Smooth muscle cell (in vitro differentiated cells): ENCODE measurements around the gene SLC22A9. TPM values are rescaled to one million over a fixed set of nuclear protein-coding genes. Genes with fewer than 3 reads are reported as not detected.
A peak's percentile ranks its signal among the peaks of the same experiment; 100 is the strongest.

ENCODE experiments used
- DNase-seq: peaks from one replicate; lab custom pipeline; 2025; ENCODE audit not compliant: unreplicated experiment; lab: John Stamatoyannopoulos, UW
- H2AFZ ChIP-seq: fragments of 200-600 bp; sonication (generic); 2 replicates; pipeline ENCODE4 v1.6.0; 2016; ENCODE audit warnings: antibody characterized with exemption, low read depth, mild to moderate bottlenecking
- H3F3A ChIP-seq: fragments of 200-600 bp; sonication (generic); 2 replicates; pipeline ENCODE4 v1.6.0; 2017; ENCODE audit warnings: antibody characterized with exemption, low read depth
- H3K27ac ChIP-seq: fragments of 200-600 bp; sonication (generic); 2 replicates; pipeline ENCODE4 v1.5.1; 2016; ENCODE audit warnings: low read depth, mild to moderate bottlenecking
- H3K27me3 ChIP-seq: fragments of 200-600 bp; sonication (generic); 2 replicates; pipeline ENCODE4 v1.6.1; 2016; ENCODE audit warnings: low read depth, mild to moderate bottlenecking
- H3K36me3 ChIP-seq: fragments of 200-600 bp; sonication (generic); 2 replicates; pipeline ENCODE4 v1.5.1; 2016; ENCODE audit warnings: low read depth
- H3K4me1 ChIP-seq: fragments of 200-600 bp; sonication (generic); 2 replicates; pipeline ENCODE4 v1.5.1; 2016; ENCODE audit warnings: low read depth
- H3K4me2 ChIP-seq: fragments of 200-600 bp; sonication (generic); 2 replicates; pipeline ENCODE4 v1.6.0; 2016; ENCODE audit warnings: mild to moderate bottlenecking
- H3K4me3 ChIP-seq: fragments of 200-600 bp; sonication (generic); 2 replicates; pipeline ENCODE4 v1.5.1; 2016; ENCODE audit warnings: mild to moderate bottlenecking
- H3K79me2 ChIP-seq: fragments of 200-600 bp; sonication (generic); 2 replicates; pipeline ENCODE4 v1.6.0; 2016; ENCODE audit warnings: low read depth, mild to moderate bottlenecking
- H3K9ac ChIP-seq: fragments of 200-600 bp; sonication (generic); 2 replicates; pipeline ENCODE4 v1.6.0; 2016; ENCODE audit warnings: low read depth
- H3K9me3 ChIP-seq: fragments of 200-600 bp; sonication (generic); replicated peaks from 2 replicates; pipeline ENCODE4 v1.5.1; 2016; ENCODE audit warnings: low read depth
- H4K20me1 ChIP-seq: fragments of 200-600 bp; sonication (generic); 2 replicates; pipeline ENCODE4 v1.6.0; 2016; ENCODE audit warnings: low read depth
- WGBS: methylation state at CpG from one replicate; pipeline ENCODE4 v1.1.7; 2016; ENCODE audit warnings: low lambda C conversion rate; 5-methylcytosine and 5-hydroxymethylcytosine counted together
- polyA plus RNA-seq: library from polyadenylated mRNA; unstranded; fragments of >200 nt; fragmentation: Nextera tagmentation; extraction: Ambion mirVana; gene quantifications from 2 replicates; pipeline ENCODE4 v1.2.1, GENCODE V29; 2016
- total RNA-seq: library from RNA; depleted of rRNA; stranded (reverse); fragments of >200 nt; gene quantifications from 2 replicates; pipeline ENCODE4 v1.2.3, GENCODE V29; 2014
- TF ChIP-seq, protein P1 (sequence below): fragments of 200-600 bp; sonication (generic); IDR thresholded peaks from 2 replicates; pipeline ENCODE4 v1.5.1; 2017; ENCODE audit warnings: borderline replicate concordance, mild to moderate bottlenecking, antibody characterized with exemption; ENCODE audit not compliant: insufficient read depth, poor library complexity, severe bottlenecking

The SLC22A9 gene
- total and polyA plus RNA-seq, 2 experiments from 2014 or later = not detected

DNA sequence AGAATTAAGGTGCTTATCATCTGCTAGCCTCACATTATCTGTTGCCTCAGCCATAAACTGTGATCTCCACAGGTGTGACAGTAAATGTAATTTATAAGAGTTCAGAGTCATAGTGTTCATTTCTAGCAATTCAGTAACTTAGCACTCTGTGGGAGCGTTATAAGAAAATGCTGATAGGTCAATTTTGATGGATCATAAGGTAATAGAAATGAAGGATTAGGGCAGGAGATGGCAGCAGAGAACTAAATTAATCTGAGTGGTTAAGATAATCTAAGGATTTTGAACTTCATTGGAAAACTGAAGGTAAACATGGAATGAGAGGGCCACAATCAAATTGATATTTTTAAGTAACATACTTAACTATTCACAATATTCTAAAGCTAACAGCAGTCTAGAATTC is 26.5 kb upstream of the SLC22A9 start:
- Histone ChIP-seq H3K79me2 (no peaks in the 10 kb centered on the region), H3K27me3 (no peaks in the 10 kb centered on the region), H3F3A (no peaks in the 10 kb centered on the region), H3K4me1 (no peaks in the 10 kb centered on the region), H4K20me1 (no peaks in the 10 kb centered on the region), H3K27ac (no peak overlapping the region), H3K4me2 (no peak overlapping the region), H2AFZ (no peak overlapping the region), H3K36me3 (no peaks in the 10 kb centered on the region), H3K4me3 (no peak overlapping the region), H3K9ac (no peak overlapping the region), H3K9me3 (no peaks in the 10 kb centered on the region)
- 90% methylated on average over 1 of the region's 1 CpG for WGBS
- DNase-seq = no peak
- TF ChIP-seq, protein P1, sequence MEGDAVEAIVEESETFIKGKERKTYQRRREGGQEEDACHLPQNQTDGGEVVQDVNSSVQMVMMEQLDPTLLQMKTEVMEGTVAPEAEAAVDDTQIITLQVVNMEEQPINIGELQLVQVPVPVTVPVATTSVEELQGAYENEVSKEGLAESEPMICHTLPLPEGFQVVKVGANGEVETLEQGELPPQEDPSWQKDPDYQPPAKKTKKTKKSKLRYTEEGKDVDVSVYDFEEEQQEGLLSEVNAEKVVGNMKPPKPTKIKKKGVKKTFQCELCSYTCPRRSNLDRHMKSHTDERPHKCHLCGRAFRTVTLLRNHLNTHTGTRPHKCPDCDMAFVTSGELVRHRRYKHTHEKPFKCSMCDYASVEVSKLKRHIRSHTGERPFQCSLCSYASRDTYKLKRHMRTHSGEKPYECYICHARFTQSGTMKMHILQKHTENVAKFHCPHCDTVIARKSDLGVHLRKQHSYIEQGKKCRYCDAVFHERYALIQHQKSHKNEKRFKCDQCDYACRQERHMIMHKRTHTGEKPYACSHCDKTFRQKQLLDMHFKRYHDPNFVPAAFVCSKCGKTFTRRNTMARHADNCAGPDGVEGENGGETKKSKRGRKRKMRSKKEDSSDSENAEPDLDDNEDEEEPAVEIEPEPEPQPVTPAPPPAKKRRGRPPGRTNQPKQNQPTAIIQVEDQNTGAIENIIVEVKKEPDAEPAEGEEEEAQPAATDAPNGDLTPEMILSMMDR = no peak

DNA sequence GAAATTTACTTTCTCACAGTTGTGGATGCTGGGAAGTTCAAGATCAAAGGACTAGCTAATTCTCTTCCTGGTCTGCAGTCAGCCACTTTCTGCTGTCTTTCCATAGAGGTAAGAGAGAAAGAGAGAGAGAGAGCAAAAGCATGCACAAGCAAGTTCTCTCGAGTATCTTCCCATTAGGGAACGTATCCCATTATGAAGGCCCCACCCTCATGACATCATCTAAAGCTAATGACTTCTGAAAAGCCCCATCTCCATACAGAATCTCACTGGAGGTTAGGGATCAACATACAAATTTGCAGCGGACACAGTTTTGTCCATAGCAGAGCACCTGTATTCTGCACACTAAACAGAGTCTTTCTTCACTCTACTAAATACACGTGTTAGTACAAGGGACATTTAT is 17.4 kb upstream of the SLC22A9 start:
- Histone ChIP-seq H3K4me1 (no peaks in the 10 kb centered on the region), H3K9ac (no peak overlapping the region), H3K4me2 (no peak overlapping the region), H2AFZ (no peak overlapping the region), H3K9me3 (no peaks in the 10 kb centered on the region), H3K79me2 (no peaks in the 10 kb centered on the region), H3K36me3 (no peaks in the 10 kb centered on the region), H3F3A (no peaks in the 10 kb centered on the region), H3K27me3 (peaks cover 3% of the 10 kb centered on the region), H4K20me1 (no peaks in the 10 kb centered on the region), H3K27ac (no peak overlapping the region), H3K4me3 (no peak overlapping the region)
- DNase-seq = no peak
- TF ChIP-seq, protein P1 = no peak
- WGBS = 87% methylated on average over 4 of the region's 4 CpGs

DNA sequence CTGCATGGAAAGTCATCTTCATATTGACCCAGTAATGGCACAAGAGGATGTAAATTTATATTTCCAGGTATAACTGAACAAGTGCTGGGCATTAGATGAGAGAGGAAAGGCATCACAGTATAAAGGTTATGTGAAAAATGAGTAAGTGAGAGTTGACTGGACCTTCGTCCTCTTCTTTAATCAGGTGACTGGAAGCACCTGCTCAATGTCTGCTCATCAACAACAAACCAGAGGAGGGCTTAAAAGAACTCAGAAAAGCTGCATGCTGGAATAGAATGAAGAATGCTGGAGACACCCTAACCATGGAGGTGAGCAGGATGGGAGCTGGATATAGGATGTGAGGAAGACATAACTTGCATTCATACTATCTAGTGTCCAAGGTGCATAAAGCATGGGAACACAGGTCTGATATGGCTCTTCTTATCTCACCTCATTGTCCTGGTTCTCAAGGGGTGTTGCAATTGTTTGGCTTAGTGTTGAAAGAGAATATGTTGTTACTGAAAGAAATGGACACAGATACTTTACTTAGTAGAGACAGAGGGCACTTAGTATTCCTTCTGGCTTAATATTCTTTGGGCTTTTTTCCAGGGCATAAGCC is 7.3 kb upstream of the SLC22A9 start:
- no peaks in the 10 kb centered on the region for H3K4me1 ChIP-seq
- no peaks in the 10 kb centered on the region for H4K20me1 ChIP-seq
- no peak overlapping the region for H3K27ac ChIP-seq
- H3K36me3 ChIP-seq = no peaks in the 10 kb centered on the region
- H2AFZ ChIP-seq = no peak overlapping the region
- no peaks in the 10 kb centered on the region for H3K27me3 ChIP-seq
- no peaks in the 10 kb centered on the region for H3K79me2 ChIP-seq
- H3K9ac ChIP-seq = no peak overlapping the region
- no peak for DNase-seq
- H3K9me3 ChIP-seq = no peaks in the 10 kb centered on the region
- no peaks in the 10 kb centered on the region for H3F3A ChIP-seq
- no peak overlapping the region for H3K4me3 ChIP-seq
- H3K4me2 ChIP-seq = no peak overlapping the region
- 90% methylated on average over 1 of the region's 1 CpG for WGBS
- TF ChIP-seq, protein P1 = no peak

DNA sequence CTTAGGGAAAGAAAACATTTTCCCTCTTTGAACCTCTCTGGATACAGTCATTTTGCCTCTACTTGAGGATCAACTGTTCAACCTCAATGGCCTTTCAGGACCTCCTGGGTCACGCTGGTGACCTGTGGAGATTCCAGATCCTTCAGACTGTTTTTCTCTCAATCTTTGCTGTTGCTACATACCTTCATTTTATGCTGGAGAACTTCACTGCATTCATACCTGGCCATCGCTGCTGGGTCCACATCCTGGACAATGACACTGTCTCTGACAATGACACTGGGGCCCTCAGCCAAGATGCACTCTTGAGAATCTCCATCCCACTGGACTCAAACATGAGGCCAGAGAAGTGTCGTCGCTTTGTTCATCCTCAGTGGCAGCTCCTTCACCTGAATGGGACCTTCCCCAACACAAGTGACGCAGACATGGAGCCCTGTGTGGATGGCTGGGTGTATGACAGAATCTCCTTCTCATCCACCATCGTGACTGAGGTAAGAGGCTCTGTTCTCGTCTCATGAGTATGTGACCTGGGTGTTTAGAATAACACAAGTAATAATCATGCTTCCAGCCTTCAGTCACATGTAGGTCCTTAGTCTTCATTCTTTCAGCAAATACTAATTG is 495 bp downstream of the SLC22A9 start:
- no peaks in the 10 kb centered on the region for H4K20me1 ChIP-seq
- H3K27me3 ChIP-seq = no peaks in the 10 kb centered on the region
- H3K4me2 ChIP-seq = no peak overlapping the region
- H3K79me2 ChIP-seq = no peaks in the 10 kb centered on the region
- no peaks in the 10 kb centered on the region for H3F3A ChIP-seq
- no peaks in the 10 kb centered on the region for H3K9me3 ChIP-seq
- peak overlapping the region; percentile 28 for H3K4me3 ChIP-seq
- H3K9ac ChIP-seq = no peak overlapping the region
- H3K4me1 ChIP-seq = no peaks in the 10 kb centered on the region
- no peaks in the 10 kb centered on the region for H3K36me3 ChIP-seq
- no peak overlapping the region for H3K27ac ChIP-seq
- TF ChIP-seq, protein P1 = no peak
- no peak for DNase-seq
- no peak overlapping the region for H2AFZ ChIP-seq
- 88% methylated on average over 7 of the region's 7 CpGs for WGBS
